Measurements from ENCODE around the gene XYLT1. TPM values are rescaled to one million over a fixed set of nuclear protein-coding genes. Genes with fewer than 3 reads are reported as not detected.

Gene XYLT1
- total and polyA plus RNA-seq, 3 experiments from 2014 or later = 1.4 to 9.1 (median 6.8) TPM

DNA sequence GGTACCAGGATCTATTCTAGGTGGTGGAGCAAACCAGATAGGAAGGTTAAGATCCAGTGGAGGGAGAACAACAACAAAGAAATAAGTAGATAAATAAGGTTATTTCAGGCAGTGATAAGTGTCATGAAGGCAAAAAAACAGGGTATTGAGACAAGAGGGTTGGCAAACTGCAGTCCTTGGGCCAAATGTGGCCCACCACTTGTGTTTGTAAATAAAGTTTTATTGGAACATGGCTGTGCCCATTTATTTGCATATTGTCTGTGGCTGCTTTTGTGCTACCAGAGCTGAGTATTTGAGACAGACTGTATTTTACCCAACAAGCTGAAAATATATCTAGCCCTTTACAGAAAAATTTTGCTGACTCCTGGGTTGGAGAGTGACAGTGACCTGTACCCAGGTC is 361.3 kb downstream of the XYLT1 start:
- Histone ChIP-seq H3K4me1 (ENCODE audit: insufficient read depth, low read length) (peaks cover 12% of the 10 kb centered on the region), H3K36me3 (ENCODE audit: insufficient read depth, low read length) (no peaks in the 10 kb centered on the region), H3K27me3 (ENCODE audit: insufficient read depth, low read length, poor library complexity, severe bottlenecking) (no peaks in the 10 kb centered on the region), H3K4me3 (ENCODE audit: low read length) (no peak overlapping the region), H3K27ac (ENCODE audit: low read depth, low read length) (no peak overlapping the region), H3K9me3 (ENCODE audit: low read length) (no peaks in the 10 kb centered on the region)
- Mint-ChIP-seq H3K9me3 (no peaks in the 10 kb centered on the region), H3K36me3 (peaks cover 4 to 42% (median 16%) of the 10 kb centered on the region in 3 donors), H3K4me3 (no peak overlapping the region), H3K4me1 (peaks cover 12 to 27% (median 12%) of the 10 kb centered on the region in 3 donors), H3K27ac (no peak overlapping the region), H3K27me3 (no peaks in the 10 kb centered on the region)
- ChIA-PET CTCF (interaction anchor here (1.3 kb wide), 1 partner anchor 9 kb away, joined by 4 read pairs; no protein-coding TSS in a partner anchor), POLR2A (no interaction called here)
- no peak for DNase-seq

DNA sequence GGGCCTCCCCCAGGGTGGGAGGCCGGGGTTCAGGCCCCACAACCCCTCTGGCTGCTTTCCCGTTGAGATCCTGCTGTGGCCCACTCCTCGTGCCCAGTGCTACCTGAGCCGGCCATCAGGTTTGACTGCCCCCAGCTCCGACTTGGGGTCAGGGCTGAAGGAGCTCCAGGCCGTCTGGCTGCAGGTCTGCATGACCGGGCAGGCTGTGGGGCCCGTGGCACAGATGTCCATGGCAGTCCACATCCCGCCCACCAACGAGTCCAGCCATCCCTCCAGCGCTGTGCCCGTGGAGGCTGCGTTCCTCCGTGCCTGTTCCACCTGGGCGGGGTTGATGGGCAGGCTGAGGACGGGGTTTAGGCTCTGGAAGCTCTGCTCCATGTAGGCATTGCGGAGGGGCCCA is 362.2 kb downstream of the XYLT1 start:
- ChIA-PET POLR2A (no interaction called here), CTCF (no interaction called here)

DNA sequence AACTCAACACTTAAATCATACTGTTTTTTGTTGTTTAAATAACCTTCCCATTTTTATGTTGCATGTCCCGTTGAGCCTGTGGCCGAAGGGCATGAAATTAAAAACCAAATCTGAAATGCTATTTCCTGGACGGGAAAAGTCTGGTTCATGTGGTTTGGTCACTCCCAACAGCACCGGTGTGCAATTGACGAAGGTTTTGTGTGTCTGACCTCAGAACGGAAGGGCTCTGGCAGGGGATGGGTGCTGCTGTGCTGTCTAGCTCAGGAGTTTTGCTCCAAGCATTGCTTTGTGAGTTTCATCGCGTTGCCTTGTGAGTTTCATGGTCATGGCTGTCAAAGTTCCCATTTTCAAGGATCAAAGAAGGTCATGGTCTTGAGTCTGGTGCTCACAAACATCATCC is 363.3 kb downstream of the XYLT1 start:
- H3K27me3 ChIP-seq (ENCODE audit: insufficient read depth, low read length, poor library complexity, severe bottlenecking) = no peaks in the 10 kb centered on the region
- peaks cover 14 to 32% (median 15%) of the 10 kb centered on the region in 3 donors for H3K4me1 Mint-ChIP-seq
- POLR2A ChIA-PET = no interaction called here
- peaks cover 12% of the 10 kb centered on the region for H3K4me1 ChIP-seq (ENCODE audit: insufficient read depth, low read length)
- H3K4me3 ChIP-seq (ENCODE audit: low read length) = no peak overlapping the region
- no peaks in the 10 kb centered on the region for H3K36me3 ChIP-seq (ENCODE audit: insufficient read depth, low read length)
- no peak overlapping the region for H3K27ac ChIP-seq (ENCODE audit: low read depth, low read length)
- peak overlapping the region in 1 of 8 donors; percentile 57 for H3K27ac Mint-ChIP-seq
- no peak overlapping the region for H3K4me3 Mint-ChIP-seq
- H3K9me3 ChIP-seq (ENCODE audit: low read length) = no peaks in the 10 kb centered on the region
- no peaks in the 10 kb centered on the region for H3K27me3 Mint-ChIP-seq
- no peaks in the 10 kb centered on the region for H3K9me3 Mint-ChIP-seq
- DNase-seq = no peak
- H3K36me3 Mint-ChIP-seq = peaks cover 4 to 35% (median 16%) of the 10 kb centered on the region in 3 donors
- CTCF ChIA-PET = no interaction called here

More for the DNA sequence above, 362.2 kb downstream of the XYLT1 start:
- no peak overlapping the region for H3K4me3 Mint-ChIP-seq
- H3K27me3 ChIP-seq (ENCODE audit: insufficient read depth, low read length, poor library complexity, severe bottlenecking) = no peaks in the 10 kb centered on the region
- H3K36me3 ChIP-seq (ENCODE audit: insufficient read depth, low read length) = no peaks in the 10 kb centered on the region
- H3K9me3 Mint-ChIP-seq = no peaks in the 10 kb centered on the region
- no peaks in the 10 kb centered on the region for H3K27me3 Mint-ChIP-seq
- no peak for DNase-seq
- H3K4me1 Mint-ChIP-seq = peaks cover 13 to 33% (median 14%) of the 10 kb centered on the region in 3 donors
- no peak overlapping the region for H3K4me3 ChIP-seq (ENCODE audit: low read length)
- no peak overlapping the region for H3K27ac Mint-ChIP-seq
- H3K27ac ChIP-seq (ENCODE audit: low read depth, low read length) = no peak overlapping the region
- H3K4me1 ChIP-seq (ENCODE audit: insufficient read depth, low read length) = peaks cover 12% of the 10 kb centered on the region
- H3K36me3 Mint-ChIP-seq = peaks cover 4 to 38% (median 16%) of the 10 kb centered on the region in 3 donors
- no peaks in the 10 kb centered on the region for H3K9me3 ChIP-seq (ENCODE audit: low read length)

DNA sequence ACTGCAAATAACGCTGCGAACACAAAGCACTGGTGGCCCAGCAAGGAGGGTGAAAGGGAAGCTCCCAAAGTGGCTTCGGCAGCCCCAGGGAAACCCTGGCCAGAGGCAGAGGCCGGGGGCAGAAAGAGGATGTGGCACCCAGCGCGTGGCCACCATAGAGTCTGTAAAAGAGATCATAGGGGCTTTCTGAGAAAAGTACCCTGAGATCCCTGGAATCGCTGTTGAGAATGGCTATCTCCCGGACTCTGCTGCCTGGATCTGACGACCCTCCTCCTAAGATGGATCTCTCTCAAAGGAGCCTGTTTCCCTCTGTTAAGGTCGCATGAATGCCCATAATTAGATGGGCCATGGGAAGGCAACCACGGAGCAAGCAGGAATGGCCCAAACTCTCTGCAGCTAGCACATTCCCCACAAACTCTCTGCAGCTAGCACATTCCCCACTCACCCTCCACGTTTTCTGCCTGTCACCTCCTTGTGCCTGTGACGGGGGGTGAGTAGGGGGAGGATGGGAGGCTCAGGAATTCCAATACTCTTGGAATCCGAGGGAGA is 364.4 kb downstream of the XYLT1 start:
- CTCF ChIA-PET = interaction anchor here (1.1 kb wide), 1 partner anchor 9 kb away, joined by 3 read pairs; no protein-coding TSS in a partner anchor

DNA sequence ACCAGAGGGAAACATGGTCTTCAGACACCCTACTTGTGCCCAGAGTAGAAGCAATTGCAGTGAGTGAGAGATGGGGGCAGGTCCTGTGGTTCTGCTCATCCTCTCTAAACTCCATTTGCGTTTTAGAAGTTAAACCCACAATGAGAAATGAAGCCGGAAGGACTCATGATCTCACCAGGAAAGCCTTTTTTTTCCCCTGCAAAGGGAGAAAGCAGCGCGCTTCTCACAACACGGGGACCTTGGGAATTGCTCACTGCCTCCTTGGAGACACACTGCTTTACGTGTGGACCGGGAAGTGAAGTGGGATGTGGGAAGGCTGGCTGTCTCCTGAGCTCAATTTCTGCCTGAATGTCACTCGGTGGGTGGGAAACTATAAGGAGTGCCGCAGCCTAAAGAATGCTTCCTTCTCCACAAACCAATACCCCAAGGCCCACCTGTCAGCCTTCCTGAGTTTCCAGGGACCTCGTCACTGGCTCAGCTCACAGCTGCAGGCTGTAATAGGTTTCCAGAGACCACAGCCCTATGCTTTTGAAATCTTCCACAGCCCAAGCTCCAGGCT is 365.4 kb downstream of the XYLT1 start:
- H3K27me3 ChIP-seq (ENCODE audit: insufficient read depth, low read length, poor library complexity, severe bottlenecking) = no peaks in the 10 kb centered on the region
- H3K4me3 ChIP-seq (ENCODE audit: low read length) = no peak overlapping the region
- H3K4me1 Mint-ChIP-seq = peaks cover 14 to 30% (median 15%) of the 10 kb centered on the region in 3 donors
- peak overlapping the region in 5 of 8 donors; percentile 22 to 81 (median 44) for H3K27ac Mint-ChIP-seq
- no peaks in the 10 kb centered on the region for H3K36me3 ChIP-seq (ENCODE audit: insufficient read depth, low read length)
- no peaks in the 10 kb centered on the region for H3K27me3 Mint-ChIP-seq
- ChIA-PET CTCF (no interaction called here), POLR2A (no interaction called here)
- no peaks in the 10 kb centered on the region for H3K9me3 Mint-ChIP-seq
- no peak overlapping the region for H3K27ac ChIP-seq (ENCODE audit: low read depth, low read length)
- DNase-seq = peak in 1 of 5 donors; percentile 26
- H3K9me3 ChIP-seq (ENCODE audit: low read length) = no peaks in the 10 kb centered on the region
- peak overlapping the region in 5 of 7 donors; percentile 10 to 72 (median 25) for H3K4me3 Mint-ChIP-seq
- H3K4me1 ChIP-seq (ENCODE audit: insufficient read depth, low read length) = peaks cover 12% of the 10 kb centered on the region
- peaks cover 3 to 25% (median 10%) of the 10 kb centered on the region in 3 donors for H3K36me3 Mint-ChIP-seq

More for the DNA sequence above, 364.4 kb downstream of the XYLT1 start:
- H3K27me3 Mint-ChIP-seq = no peaks in the 10 kb centered on the region
- peaks cover 12% of the 10 kb centered on the region for H3K4me1 ChIP-seq (ENCODE audit: insufficient read depth, low read length)
- H3K36me3 Mint-ChIP-seq = peaks cover 4 to 31% (median 12%) of the 10 kb centered on the region in 3 donors
- H3K4me3 Mint-ChIP-seq = no peak overlapping the region
- H3K9me3 Mint-ChIP-seq = no peaks in the 10 kb centered on the region
- peak overlapping the region in 2 of 8 donors; percentile 47 to 57 for H3K27ac Mint-ChIP-seq
- no peak overlapping the region for H3K4me3 ChIP-seq (ENCODE audit: low read length)
- no peaks in the 10 kb centered on the region for H3K9me3 ChIP-seq (ENCODE audit: low read length)
- no peak overlapping the region for H3K27ac ChIP-seq (ENCODE audit: low read depth, low read length)
- POLR2A ChIA-PET = no interaction called here
- no peaks in the 10 kb centered on the region for H3K27me3 ChIP-seq (ENCODE audit: insufficient read depth, low read length, poor library complexity, severe bottlenecking)
- peaks cover 14 to 30% (median 15%) of the 10 kb centered on the region in 3 donors for H3K4me1 Mint-ChIP-seq
- no peaks in the 10 kb centered on the region for H3K36me3 ChIP-seq (ENCODE audit: insufficient read depth, low read length)
- no peak for DNase-seq

DNA sequence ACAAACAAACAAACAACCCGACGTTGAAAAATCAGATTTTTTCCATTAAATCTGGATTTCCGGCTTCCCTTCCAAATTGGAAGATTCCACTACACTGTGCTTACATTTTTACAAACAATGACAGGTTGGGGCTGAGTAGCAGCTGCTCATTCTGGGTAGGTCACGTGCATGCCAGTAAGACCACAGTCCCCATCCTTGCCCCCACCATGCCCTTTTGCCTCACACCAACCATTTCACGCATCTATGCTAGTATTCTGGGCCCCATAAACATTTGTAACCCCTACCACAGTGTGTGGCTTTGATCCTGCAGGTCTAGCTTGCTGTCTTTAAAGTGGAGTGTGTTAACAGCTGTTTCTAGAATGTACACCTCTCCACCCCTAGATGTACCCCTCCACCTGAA is 366.1 kb downstream of the XYLT1 start:
- Mint-ChIP-seq H3K9me3 (no peaks in the 10 kb centered on the region), H3K27ac (peak overlapping the region in 6 of 8 donors; percentile 14 to 81 (median 36)), H3K27me3 (no peaks in the 10 kb centered on the region), H3K4me3 (peak overlapping the region in 5 of 7 donors; percentile 10 to 72 (median 39)), H3K4me1 (peaks cover 14 to 30% (median 15%) of the 10 kb centered on the region in 3 donors), H3K36me3 (peaks cover 0 to 20% (median 7%) of the 10 kb centered on the region in 3 donors)
- H3K36me3 ChIP-seq (ENCODE audit: insufficient read depth, low read length) = no peaks in the 10 kb centered on the region
- peaks cover 12% of the 10 kb centered on the region for H3K4me1 ChIP-seq (ENCODE audit: insufficient read depth, low read length)
- no peaks in the 10 kb centered on the region for H3K27me3 ChIP-seq (ENCODE audit: insufficient read depth, low read length, poor library complexity, severe bottlenecking)
- no peak overlapping the region for H3K27ac ChIP-seq (ENCODE audit: low read depth, low read length)
- POLR2A ChIA-PET = no interaction called here
- no peaks in the 10 kb centered on the region for H3K9me3 ChIP-seq (ENCODE audit: low read length)
- DNase-seq = no peak
- CTCF ChIA-PET = no interaction called here
- no peak overlapping the region for H3K4me3 ChIP-seq (ENCODE audit: low read length)

DNA sequence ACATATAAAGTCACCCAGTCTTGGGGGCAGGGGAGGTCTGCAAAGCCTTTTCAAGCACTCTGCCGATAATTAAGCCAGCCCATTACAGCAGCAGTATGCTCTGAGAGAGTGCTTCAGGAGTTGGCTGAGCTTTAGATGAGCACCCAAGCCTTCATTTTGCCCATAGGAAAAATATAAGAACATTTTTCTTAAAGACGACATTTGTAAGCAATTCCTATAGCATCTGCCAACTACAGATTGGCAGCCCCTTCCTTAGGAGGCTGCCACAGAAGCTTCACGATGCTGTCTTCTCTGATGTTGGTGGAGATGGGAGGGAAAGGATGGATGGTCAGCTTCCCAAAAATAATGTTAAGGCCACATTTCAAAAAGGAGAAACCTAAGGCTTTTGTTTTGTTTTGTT is 367.5 kb downstream of the XYLT1 start:
- H3K27me3 Mint-ChIP-seq = no peaks in the 10 kb centered on the region
- POLR2A ChIA-PET = no interaction called here
- H3K27me3 ChIP-seq (ENCODE audit: insufficient read depth, low read length, poor library complexity, severe bottlenecking) = no peaks in the 10 kb centered on the region

DNA sequence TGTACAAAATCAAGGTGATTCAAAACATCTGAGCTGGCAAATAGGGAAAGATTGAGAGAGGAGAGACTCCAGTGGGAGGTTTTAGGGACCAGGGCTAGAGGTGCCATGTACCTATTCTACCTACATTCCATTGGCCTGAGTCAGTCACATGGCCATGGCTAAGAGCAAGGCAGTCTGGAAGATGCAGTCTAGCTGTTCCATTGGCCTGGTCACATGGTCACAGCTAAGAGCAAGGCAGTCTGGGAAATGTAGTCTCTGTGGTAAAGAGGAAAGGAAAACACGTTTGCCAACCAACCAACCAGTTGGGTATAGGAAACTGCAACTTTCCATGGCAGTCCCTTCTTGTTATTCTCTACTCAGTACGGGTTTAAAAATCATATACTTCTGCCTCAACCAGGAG is 369.1 kb downstream of the XYLT1 start:
- H3K4me1 Mint-ChIP-seq = peaks cover 14 to 27% (median 15%) of the 10 kb centered on the region in 3 donors
- peaks cover 0 to 1% (median 0%) of the 10 kb centered on the region in 3 donors for H3K36me3 Mint-ChIP-seq
- Histone ChIP-seq H3K4me1 (ENCODE audit: insufficient read depth, low read length) (peaks cover 12% of the 10 kb centered on the region), H3K9me3 (ENCODE audit: low read length) (no peaks in the 10 kb centered on the region), H3K27ac (ENCODE audit: low read depth, low read length) (no peak overlapping the region), H3K27me3 (ENCODE audit: insufficient read depth, low read length, poor library complexity, severe bottlenecking) (no peaks in the 10 kb centered on the region), H3K4me3 (ENCODE audit: low read length) (no peak overlapping the region), H3K36me3 (ENCODE audit: insufficient read depth, low read length) (no peaks in the 10 kb centered on the region)
- no peak overlapping the region for H3K4me3 Mint-ChIP-seq
- H3K27me3 Mint-ChIP-seq = no peaks in the 10 kb centered on the region
- CTCF ChIA-PET = no interaction called here
- no peak overlapping the region for H3K27ac Mint-ChIP-seq
- no peaks in the 10 kb centered on the region for H3K9me3 Mint-ChIP-seq
- POLR2A ChIA-PET = no interaction called here
- no peak for DNase-seq

More for the DNA sequence above, 367.5 kb downstream of the XYLT1 start:
- no peaks in the 10 kb centered on the region for H3K36me3 ChIP-seq (ENCODE audit: insufficient read depth, low read length)
- H3K4me3 ChIP-seq (ENCODE audit: low read length) = no peak overlapping the region
- peaks cover 0 to 5% (median 4%) of the 10 kb centered on the region in 3 donors for H3K36me3 Mint-ChIP-seq
- H3K9me3 Mint-ChIP-seq = no peaks in the 10 kb centered on the region
- peaks cover 12% of the 10 kb centered on the region for H3K4me1 ChIP-seq (ENCODE audit: insufficient read depth, low read length)
- H3K4me1 Mint-ChIP-seq = peaks cover 14 to 30% (median 15%) of the 10 kb centered on the region in 3 donors
- H3K27ac Mint-ChIP-seq = peak overlapping the region in 1 of 8 donors; percentile 98
- no peak overlapping the region for H3K4me3 Mint-ChIP-seq
- CTCF ChIA-PET = no interaction called here
- no peak overlapping the region for H3K27ac ChIP-seq (ENCODE audit: low read depth, low read length)
- DNase-seq = no peak
- no peaks in the 10 kb centered on the region for H3K9me3 ChIP-seq (ENCODE audit: low read length)

All from CD8-positive, alpha-beta memory T cell (primary cell).